ENCODE results near the gene BRD4.

DNA sequence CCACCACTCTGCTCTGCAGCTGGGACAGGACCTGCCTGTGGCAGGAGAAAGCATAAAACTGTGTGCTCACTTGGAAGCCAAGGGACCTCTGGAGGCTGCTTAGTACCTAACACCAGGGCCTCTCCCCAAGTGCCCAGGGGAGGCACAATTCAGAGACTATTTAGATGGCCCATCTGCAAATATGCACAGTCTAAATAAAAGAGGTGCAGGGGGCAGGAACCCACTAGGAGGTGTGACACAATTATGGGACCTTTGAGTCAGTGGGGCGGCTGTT lies 67.5 kb downstream of the BRD4 start:
- no peak for TF ChIP-seq CTCF (IDR thresholded peaks at IDR 0.05)
- TF ChIP-seq POLR2A (IDR thresholded peaks at IDR 0.05), result no peak
